NCI-H82 treated with DMSO at 0.1 percent for 48 hours (cell line): Measurements from ENCODE around the gene CLIC6.
"Not testable (repeated sequence)": the region's sequence is repeated elsewhere in the genome, so short reads cannot be mapped to it uniquely, and the experiment has no call there.

Experiments
- DNase-seq: peaks from one replicate; lab custom pipeline; 2025; ENCODE audit not compliant: unreplicated experiment; lab: John Stamatoyannopoulos, UW

Gene CLIC6

GRCh38 chr21:34691390-34692032, 22.7 kb downstream of the CLIC6 start:
- DNase-seq = no peak

GRCh38 chr21:34692458-34693020, 23.7 kb downstream of the CLIC6 start:
- DNase-seq = no peak

GRCh38 chr21:34693192-34693810, 24.5 kb downstream of the CLIC6 start:
- DNase-seq = peak; percentile 9

GRCh38 chr21:34695434-34695833, 26.6 kb downstream of the CLIC6 start:
- DNase-seq = no peak

GRCh38 chr21:34696121-34696520, 27.3 kb downstream of the CLIC6 start:
- no peak for DNase-seq

GRCh38 chr21:34697826-34698225, 29.0 kb downstream of the CLIC6 start:
- DNase-seq = no peak

GRCh38 chr21:34698270-34699015, 29.6 kb downstream of the CLIC6 start:
- no peak for DNase-seq

GRCh38 chr21:34700605-34701004, 31.8 kb downstream of the CLIC6 start:
- DNase-seq = no peak

- no peak for DNase-seq
These were observed 32.9 kb downstream of the CLIC6 start for GRCh38 chr21:34701726-34702125.

- no peak for DNase-seq
These were observed 33.8 kb downstream of the CLIC6 start for GRCh38 chr21:34702341-34703170.

GRCh38 chr21:34703571-34703970, 34.8 kb downstream of the CLIC6 start:
- DNase-seq = no peak

GRCh38 chr21:34704119-34704518, 35.3 kb downstream of the CLIC6 start:
- no peak for DNase-seq

GRCh38 chr21:34705011-34705410, 36.2 kb downstream of the CLIC6 start:
- DNase-seq = no peak

GRCh38 chr21:34706337-34706736, 37.5 kb downstream of the CLIC6 start:
- no peak for DNase-seq

- DNase-seq = no peak
These were observed 39.1 kb downstream of the CLIC6 start for GRCh38 chr21:34707876-34708325.

GRCh38 chr21:34713621-34714020, 44.8 kb downstream of the CLIC6 start:
- no peak for DNase-seq

- DNase-seq = no peak
These were observed 46.7 kb downstream of the CLIC6 start for GRCh38 chr21:34715518-34715917.

GRCh38 chr21:34715985-34716596, 47.3 kb downstream of the CLIC6 start:
- no peak for DNase-seq

- DNase-seq = not testable (repeated sequence)
These were observed 49.7 kb downstream of the CLIC6 start for GRCh38 chr21:34718529-34718928.

GRCh38 chr21:34722684-34723300, 54.0 kb downstream of the CLIC6 start:
- DNase-seq = no peak
